ENCODE measurements around the gene ZNF584.

DNA sequence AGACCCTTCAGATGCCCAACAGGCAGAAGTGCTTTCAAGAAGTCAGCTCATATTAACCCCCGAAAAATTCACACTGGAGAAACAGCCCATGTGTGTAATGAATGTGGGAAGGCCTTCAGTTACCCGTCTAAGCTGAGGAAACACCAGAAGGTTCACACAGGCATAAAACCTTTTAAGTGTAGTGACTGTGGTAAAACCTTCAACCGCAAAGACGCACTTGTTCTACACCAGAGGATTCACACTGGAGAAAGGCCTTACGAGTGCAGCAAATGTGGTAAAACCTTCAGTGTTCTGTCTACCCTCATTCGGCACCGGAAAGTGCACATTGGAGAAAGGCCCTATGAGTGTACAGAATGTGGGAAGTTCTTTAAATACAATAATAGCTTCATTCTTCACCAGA, 8.6 kb downstream of the ZNF584 start:
- TF ChIP-seq EZH2 (optimal IDR thresholded peaks at IDR 0.05; ENCODE audit: low read depth, low read length) (no peak), CTCF (IDR thresholded peaks at IDR 0.05; ENCODE audit: low read length) (no peak), EZH2phosphoT487 (IDR thresholded peaks at IDR 0.05; ENCODE audit: low read length) (no peak)
